H1 (cell line): Measurements from ENCODE around the gene ANKS1B. TPM values are rescaled to one million over a fixed set of nuclear protein-coding genes. Genes with fewer than 3 reads are reported as not detected.
A peak's percentile ranks its signal among the peaks of the same experiment; 100 is the strongest.

Source experiments
- CTCF ChIA-PET: fragments of 300-600 bp; sonication (Branson Sonifier 250); formaldehyde crosslinking; loops from one replicate; lab custom pipeline; 2021; ENCODE audit not compliant: partially characterized antibody; lab: Charles Lee
- POLR2A ChIA-PET: fragments of 300-600 bp; sonication (Branson Sonifier 250); formaldehyde crosslinking; loops from one replicate; lab custom pipeline; 2021; ENCODE audit warnings: inconsistent platforms; ENCODE audit not compliant: partially characterized antibody; lab: Charles Lee
- DNase-seq, 2 experiments: peaks; one replicate each; pipeline versions ENCODE4 v3.0.0 to v3.0.0-alpha.2; 2010 to 2022; ENCODE audit warnings: low spot score in 2 of 2, low read depth in 1 of 2, mixed read lengths in 1 of 2
- FAIRE-seq: peaks from 2 replicates; lab custom pipeline; 2011; peaks lifted over from hg19 to GRCh38; lab: Jason Lieb, UNC
- H2AFZ ChIP-seq: 2 replicates; pipeline ENCODE4 v1.8.1; 2012; ENCODE audit warnings: low read length, inconsistent platforms
- H2AK5ac ChIP-seq: 2 replicates; pipeline ENCODE4 v1.6.1; 2013; ENCODE audit warnings: low read depth, low read length
- H2BK120ac ChIP-seq: replicated peaks from 2 replicates; pipeline ENCODE3; 2013; ENCODE audit warnings: low read depth, low read length, inconsistent platforms
- H2BK12ac ChIP-seq: 2 replicates; pipeline ENCODE4 v1.6.1; 2013; ENCODE audit warnings: low read depth, low read length
- H2BK15ac ChIP-seq: 2 replicates; pipeline ENCODE4 v1.6.1; 2013; ENCODE audit warnings: low read length
- H2BK20ac ChIP-seq: 2 replicates; pipeline ENCODE4 v1.6.1; 2013; ENCODE audit warnings: low read length
- H2BK5ac ChIP-seq: 2 replicates; pipeline ENCODE4 v1.6.1; 2013; ENCODE audit warnings: low read depth, low read length
- H3K14ac ChIP-seq: 2 replicates; pipeline ENCODE4 v1.6.1; 2013; ENCODE audit warnings: inconsistent platforms; ENCODE audit not compliant: insufficient read length
- H3K18ac ChIP-seq: 2 replicates; pipeline ENCODE4 v1.6.1; 2013; ENCODE audit warnings: low read length; ENCODE audit errors: extremely low read depth
- H3K23ac ChIP-seq: 2 replicates; pipeline ENCODE4 v1.6.1; 2013; ENCODE audit warnings: inconsistent platforms; ENCODE audit not compliant: insufficient read length
- H3K23me2 ChIP-seq: 2 replicates; pipeline ENCODE4 v1.6.1; 2013; ENCODE audit warnings: low read depth, low read length
- H3K27ac ChIP-seq: 2 replicates; pipeline ENCODE4 v1.6.1; 2011; ENCODE audit warnings: low read depth, low read length, inconsistent platforms
- H3K27me3 ChIP-seq, 4 experiments: replicated peaks in 1 of 4; 1 replicate in 1 of 4; 2 replicates in 3 of 4; pipeline versions ENCODE4 v1.6.1 to v1.8.1; 2011 to 2013; ENCODE audit warnings: low read length in 3 of 4, mild to moderate bottlenecking in 3 of 4, inconsistent platforms in 2 of 4, mixed read lengths in 2 of 4, moderate library complexity in 1 of 4; ENCODE audit not compliant: control insufficient read depth in 3 of 4, insufficient read depth in 3 of 4; ENCODE audit errors: extremely low read depth in 1 of 4
- H3K36me3 ChIP-seq, 4 experiments: 2 replicates each; pipeline versions ENCODE4 v1.6.1 to v1.8.1; 2011 to 2013; ENCODE audit warnings: mild to moderate bottlenecking in 4 of 4, low read length in 3 of 4, moderate library complexity in 2 of 4, control low read depth in 1 of 4, inconsistent platforms in 1 of 4; ENCODE audit not compliant: insufficient read depth in 4 of 4, control insufficient read depth in 2 of 4
- H3K4ac ChIP-seq: replicated peaks from 2 replicates; pipeline ENCODE3; 2013; ENCODE audit warnings: low read length, low read depth, mixed read lengths, inconsistent platforms; ENCODE audit not compliant: insufficient read length
- H3K4me1 ChIP-seq, 4 experiments: replicated peaks in 1 of 4; 1 replicate in 1 of 4; 2 replicates in 3 of 4; pipeline versions ENCODE4 v1.6.1 to v1.8.1; 2011 to 2013; ENCODE audit warnings: low read length in 3 of 4, inconsistent platforms in 2 of 4, mixed read lengths in 1 of 4; ENCODE audit not compliant: insufficient read depth in 4 of 4, control insufficient read depth in 3 of 4
- H3K4me2 ChIP-seq, 2 experiments: 2 replicates each; pipeline versions ENCODE4 v1.6.1 to v1.8.1; 2011 to 2013; ENCODE audit warnings: low read depth in 2 of 2, low read length in 2 of 2, control low read depth in 1 of 2, inconsistent platforms in 1 of 2, mild to moderate bottlenecking in 1 of 2; ENCODE audit not compliant: insufficient read depth in 1 of 2
- H3K4me3 ChIP-seq, 4 experiments: fragments of 200-600, 300-600 bp in 1 of 4; sonication (generic), shearing (Covaris generic), sonication (Bioruptor Twin) in 1 of 4; 2 replicates each; pipeline versions ENCODE4 v1.5.1 to v1.8.1; 2011 to 2016; ENCODE audit warnings: low read length in 4 of 4, low read depth in 3 of 4, control low read depth in 2 of 4, inconsistent platforms in 2 of 4, mild to moderate bottlenecking in 2 of 4, mixed read lengths in 1 of 4, moderate library complexity in 1 of 4; ENCODE audit not compliant: insufficient read depth in 2 of 4; ENCODE audit errors: extremely low read depth in 1 of 4
- H3K56ac ChIP-seq: replicated peaks from 2 replicates; pipeline ENCODE3; 2013; ENCODE audit warnings: low read depth, mild to moderate bottlenecking, mixed read lengths, low read length, inconsistent platforms; ENCODE audit not compliant: insufficient read length
- H3K79me1 ChIP-seq: 2 replicates; pipeline ENCODE4 v1.6.1; 2013; ENCODE audit warnings: low read depth, low read length, control low read depth
- H3K79me2 ChIP-seq, 2 experiments: 2 replicates each; pipeline versions ENCODE4 v1.6.1 to v1.8.1; 2012 to 2013; ENCODE audit warnings: low read length in 2 of 2, mild to moderate bottlenecking in 2 of 2, inconsistent platforms in 1 of 2; ENCODE audit not compliant: insufficient read depth in 2 of 2, control insufficient read depth in 1 of 2
- H3K9ac ChIP-seq, 4 experiments: replicated peaks in 1 of 4; 1 replicate in 1 of 4; 2 replicates in 3 of 4; pipeline versions ENCODE4 v1.6.1 to v1.8.1; 2011 to 2013; ENCODE audit warnings: low read depth in 3 of 4, low read length in 3 of 4, control low read depth in 2 of 4, mild to moderate bottlenecking in 2 of 4, moderate library complexity in 2 of 4, inconsistent platforms in 1 of 4; ENCODE audit errors: extremely low read depth in 1 of 4
- H3K9me3 ChIP-seq, 2 experiments: 2 replicates each; pipeline versions ENCODE4 v1.6.1 to v1.8.1; 2012 to 2013; ENCODE audit warnings: mild to moderate bottlenecking in 2 of 2, moderate library complexity in 2 of 2, control low read depth in 1 of 2, inconsistent platforms in 1 of 2, low read depth in 1 of 2, low read length in 1 of 2, mixed read lengths in 1 of 2; ENCODE audit not compliant: insufficient read depth in 2 of 2
- H4K20me1 ChIP-seq, 2 experiments: replicated peaks in 1 of 2; 2 replicates each; pipeline versions ENCODE3 to v1.8.1; 2011 to 2013; ENCODE audit warnings: inconsistent platforms in 2 of 2, low read length in 2 of 2, mild to moderate bottlenecking in 1 of 2; ENCODE audit not compliant: insufficient read depth in 2 of 2, control insufficient read depth in 1 of 2
- H4K5ac ChIP-seq: 2 replicates; pipeline ENCODE4 v1.6.1; 2013; ENCODE audit warnings: low read length, low read depth, mixed read lengths, inconsistent platforms; ENCODE audit not compliant: insufficient read length
- H4K8ac ChIP-seq: 2 replicates; pipeline ENCODE4 v1.8.0; 2013; ENCODE audit warnings: mild to moderate bottlenecking, moderate library complexity, low read length, inconsistent platforms; ENCODE audit not compliant: insufficient read depth; ENCODE audit errors: extremely low read depth
- H4K91ac ChIP-seq: replicated peaks from 2 replicates; pipeline ENCODE3; 2013; ENCODE audit warnings: low read length, mixed read lengths, inconsistent platforms; ENCODE audit not compliant: insufficient read length
- CEBPB ChIP-seq: IDR thresholded peaks from 2 replicates; pipeline ENCODE4 v1.6.1; 2012; ENCODE audit warnings: low read depth, low read length
- GTF2F1 ChIP-seq: IDR thresholded peaks from 2 replicates; pipeline ENCODE4 v1.6.1; 2012; ENCODE audit warnings: low read depth, low read length, improper control_type of control experiment, borderline replicate concordance
- HDAC6 ChIP-seq: IDR thresholded peaks from one replicate; pipeline ENCODE4 v1.7.1; 2012; ENCODE audit warnings: low read depth, mild to moderate bottlenecking, inconsistent platforms, low read length, moderate library complexity
- SUZ12 ChIP-seq: fragments of 200-600 bp; sonication (generic); IDR thresholded peaks from 2 replicates; pipeline ENCODE4 v1.6.1; 2012; ENCODE audit warnings: mild to moderate bottlenecking, inconsistent platforms, low read length, moderate library complexity, mixed read lengths
- YY1 ChIP-seq: IDR thresholded peaks from 2 replicates; pipeline ENCODE4 v1.6.1; 2011; ENCODE audit warnings: low read depth, mild to moderate bottlenecking, low read length
- WGBS, 2 experiments: shearing (Covaris generic) in 1 of 2; methylation state at CpG; one replicate each; pipeline versions ENCODE4 v1.1.6 to v1.1.7; 2013 to 2015; ENCODE audit warnings: low lambda C conversion rate in 2 of 2, mixed read lengths in 2 of 2, inconsistent platforms in 1 of 2, low coverage in 1 of 2, missing lambda C conversion rate in 1 of 2; ENCODE audit not compliant: insufficient replicate concordance in 2 of 2, insufficient coverage in 1 of 2, insufficient read length in 1 of 2; ENCODE audit errors: extremely low coverage in 1 of 2, missing lambda C conversion rate in 1 of 2; 5-methylcytosine and 5-hydroxymethylcytosine counted together
- polyA plus RNA-seq, 7 experiments: library from polyadenylated mRNA; depleted of rRNA in 3 of 7; stranded (reverse) in 5 of 7; unstranded in 2 of 7; fragments of >200 nt in 5 of 7; fragments of 200-250 nt in 2 of 7; gene quantifications; 1 replicate in 5 of 7; 2 replicates in 1 of 7; 4 replicates in 1 of 7; pipeline versions ENCODE4 v1.2.1 to v1.2.3, GENCODE V29; 2011 to 2013; ENCODE audit warnings: missing spikeins in 2 of 7, mixed read lengths in 2 of 7
- total RNA-seq: library from RNA; stranded (reverse); fragmentation: NEBNext Ultra II Directional; extraction: Animal tissue kit (Norgen Biotek cat#: 25700); gene quantifications from 2 replicates; pipeline ENCODE4 v1.2.1, GENCODE V29; 2021
- TF ChIP-seq, protein P1 (sequence below), 3 experiments: IDR thresholded peaks; 1 replicate in 2 of 3; 2 replicates in 1 of 3; pipeline versions ENCODE4 v1.5.1 to v1.6.1; 2011; ENCODE audit warnings: low read length in 3 of 3, mild to moderate bottlenecking in 3 of 3, inconsistent platforms in 2 of 3, low read depth in 1 of 3, moderate library complexity in 1 of 3; ENCODE audit not compliant: insufficient read depth in 1 of 3; ENCODE audit errors: control extremely low read depth in 1 of 3
- TF ChIP-seq, protein P2 (sequence below): IDR thresholded peaks from 2 replicates; pipeline ENCODE4 v1.6.1; 2012; ENCODE audit warnings: inconsistent platforms
- TF ChIP-seq, protein P3 (sequence below): IDR thresholded peaks from 2 replicates; pipeline ENCODE4 v1.6.1; 2012; ENCODE audit warnings: low read length, inconsistent platforms

ANKS1B gene
- total and polyA plus RNA-seq, 2 of the 8 experiments (the other 6 are each of a cell fraction or from before 2014, with no cell fraction given): 2.7 to 6.1 TPM

DNA sequence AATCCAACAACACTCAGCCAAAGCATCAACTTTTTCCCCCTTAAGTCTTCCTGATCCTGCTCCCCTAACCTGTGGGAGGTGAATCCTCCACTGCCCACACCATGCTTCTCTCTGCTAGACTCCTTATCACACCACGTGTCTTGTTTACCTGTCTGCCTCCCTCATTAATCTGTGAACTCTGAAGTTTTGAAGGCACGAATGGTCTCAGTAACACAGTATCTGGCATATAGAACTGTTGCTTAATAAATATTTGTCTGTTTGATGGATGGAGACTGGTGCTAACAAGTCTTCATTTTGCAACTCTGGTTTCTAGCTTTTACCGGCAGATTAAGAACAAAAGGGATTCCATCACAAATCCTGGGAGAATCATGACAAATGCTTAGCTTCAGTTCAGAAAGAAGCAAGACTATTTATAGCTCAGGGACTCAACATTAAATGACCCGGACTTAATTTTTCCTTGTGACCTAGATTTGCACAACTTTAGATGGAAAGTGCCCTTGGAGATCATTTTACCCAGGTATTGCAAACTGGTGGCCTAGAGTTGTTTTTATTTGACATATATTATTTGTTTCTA lies 1072.2 kb downstream of the ANKS1B start:
- DNase-seq (no peak), FAIRE-seq (no peak)
- no peaks in the 10 kb centered on the region for H3K4me1 ChIP-seq
- H4K8ac ChIP-seq: no peak overlapping the region
- 85% methylated on average over 4 of the region's 4 CpGs; no CpG with 5 or more reads in 1 of the 2 experiments for whole genome bisulfite sequencing, 2 experiments
- H3K4me2 ChIP-seq: no peak overlapping the region
- no peaks in the 10 kb centered on the region for H3K9me3 ChIP-seq
- H3K18ac ChIP-seq: no peak overlapping the region
- no peak overlapping the region for H2BK120ac ChIP-seq
- no peak overlapping the region for H4K5ac ChIP-seq
- ChIA-PET POLR2A (no interaction called here), CTCF (interaction anchor here (0.6 to 1.9 kb wide), 4 partner anchors 30 to 170 kb away, joined by 4 read pairs; no protein-coding TSS in a partner anchor)
- H3K23me2 ChIP-seq: no peaks in the 10 kb centered on the region; the same call in none of the 2 replicates
- no peak overlapping the region for H2AK5ac ChIP-seq
- no peak overlapping the region for H3K27ac ChIP-seq
- no peaks in the 10 kb centered on the region for H3K27me3 ChIP-seq
- peak overlapping the region; percentile 32; the same call in 1 of the 2 replicates for H2BK15ac ChIP-seq
- no peak overlapping the region for H3K56ac ChIP-seq
- no peaks in the 10 kb centered on the region for H3K36me3 ChIP-seq
- no peak overlapping the region for H3K4me3 ChIP-seq
- no peak overlapping the region for H2BK20ac ChIP-seq
- H3K9ac ChIP-seq: no peak overlapping the region
- H2AFZ ChIP-seq: no peak overlapping the region
- H4K20me1 ChIP-seq: no peaks in the 10 kb centered on the region
- no peaks in the 10 kb centered on the region for H3K79me1 ChIP-seq
- no peak overlapping the region for H3K14ac ChIP-seq
- no peak overlapping the region for H3K4ac ChIP-seq
- H4K91ac ChIP-seq: no peak overlapping the region
- TF ChIP-seq, protein P1, sequence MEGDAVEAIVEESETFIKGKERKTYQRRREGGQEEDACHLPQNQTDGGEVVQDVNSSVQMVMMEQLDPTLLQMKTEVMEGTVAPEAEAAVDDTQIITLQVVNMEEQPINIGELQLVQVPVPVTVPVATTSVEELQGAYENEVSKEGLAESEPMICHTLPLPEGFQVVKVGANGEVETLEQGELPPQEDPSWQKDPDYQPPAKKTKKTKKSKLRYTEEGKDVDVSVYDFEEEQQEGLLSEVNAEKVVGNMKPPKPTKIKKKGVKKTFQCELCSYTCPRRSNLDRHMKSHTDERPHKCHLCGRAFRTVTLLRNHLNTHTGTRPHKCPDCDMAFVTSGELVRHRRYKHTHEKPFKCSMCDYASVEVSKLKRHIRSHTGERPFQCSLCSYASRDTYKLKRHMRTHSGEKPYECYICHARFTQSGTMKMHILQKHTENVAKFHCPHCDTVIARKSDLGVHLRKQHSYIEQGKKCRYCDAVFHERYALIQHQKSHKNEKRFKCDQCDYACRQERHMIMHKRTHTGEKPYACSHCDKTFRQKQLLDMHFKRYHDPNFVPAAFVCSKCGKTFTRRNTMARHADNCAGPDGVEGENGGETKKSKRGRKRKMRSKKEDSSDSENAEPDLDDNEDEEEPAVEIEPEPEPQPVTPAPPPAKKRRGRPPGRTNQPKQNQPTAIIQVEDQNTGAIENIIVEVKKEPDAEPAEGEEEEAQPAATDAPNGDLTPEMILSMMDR (IDR thresholded peaks at IDR 0.05; ENCODE audit: control extremely low read depth in 1 of 3, insufficient read depth in 1 of 3, low read depth in 1 of 3, low read length in 3 of 3): no peak
- TF ChIP-seq CEBPB (no peak), GTF2F1 (no peak), YY1 (no peak), HDAC6 (no peak), SUZ12 (no peak)
- TF ChIP-seq, protein P2, sequence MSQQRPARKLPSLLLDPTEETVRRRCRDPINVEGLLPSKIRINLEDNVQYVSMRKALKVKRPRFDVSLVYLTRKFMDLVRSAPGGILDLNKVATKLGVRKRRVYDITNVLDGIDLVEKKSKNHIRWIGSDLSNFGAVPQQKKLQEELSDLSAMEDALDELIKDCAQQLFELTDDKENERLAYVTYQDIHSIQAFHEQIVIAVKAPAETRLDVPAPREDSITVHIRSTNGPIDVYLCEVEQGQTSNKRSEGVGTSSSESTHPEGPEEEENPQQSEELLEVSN: no peak
- TF ChIP-seq, protein P3, sequence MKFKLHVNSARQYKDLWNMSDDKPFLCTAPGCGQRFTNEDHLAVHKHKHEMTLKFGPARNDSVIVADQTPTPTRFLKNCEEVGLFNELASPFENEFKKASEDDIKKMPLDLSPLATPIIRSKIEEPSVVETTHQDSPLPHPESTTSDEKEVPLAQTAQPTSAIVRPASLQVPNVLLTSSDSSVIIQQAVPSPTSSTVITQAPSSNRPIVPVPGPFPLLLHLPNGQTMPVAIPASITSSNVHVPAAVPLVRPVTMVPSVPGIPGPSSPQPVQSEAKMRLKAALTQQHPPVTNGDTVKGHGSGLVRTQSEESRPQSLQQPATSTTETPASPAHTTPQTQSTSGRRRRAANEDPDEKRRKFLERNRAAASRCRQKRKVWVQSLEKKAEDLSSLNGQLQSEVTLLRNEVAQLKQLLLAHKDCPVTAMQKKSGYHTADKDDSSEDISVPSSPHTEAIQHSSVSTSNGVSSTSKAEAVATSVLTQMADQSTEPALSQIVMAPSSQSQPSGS: no peak
- H2BK5ac ChIP-seq: no peak overlapping the region
- no peak overlapping the region for H3K23ac ChIP-seq
- H3K79me2 ChIP-seq: no peaks in the 10 kb centered on the region
- H2BK12ac ChIP-seq: no peak overlapping the region
